ENCODE measurements around the gene NOP14. TPM values are rescaled to one million over a fixed set of nuclear protein-coding genes. Genes with fewer than 3 reads are reported as not detected.
"Not testable (repeated sequence)": the region's sequence is repeated elsewhere in the genome, so short reads cannot be mapped to it uniquely, and the experiment has no call there.

The NOP14 gene
- total and polyA plus RNA-seq, 5 donors = 12.0 to 19.2 (median 17.8) TPM

DNA sequence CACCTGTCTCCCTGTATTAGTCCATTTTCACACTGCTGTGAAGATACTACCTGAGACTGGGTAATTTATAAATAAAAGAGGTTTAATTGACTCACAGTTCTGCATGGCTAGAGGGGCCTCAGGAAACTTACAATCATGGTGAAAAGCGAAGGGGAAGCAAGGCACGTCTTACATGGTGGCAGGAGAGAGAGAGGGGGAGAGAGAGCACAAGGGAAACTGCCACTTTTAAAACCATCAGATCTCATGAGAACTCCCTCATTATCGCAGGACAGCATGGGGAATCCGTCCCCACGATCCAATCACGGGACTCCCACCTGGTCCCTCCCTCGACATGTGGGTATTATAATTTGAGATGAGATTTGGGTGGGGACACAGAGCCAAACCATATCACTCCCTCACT is 20.5 kb upstream of the NOP14 start:
- ATAC-seq; H3K27me3 ChIP-seq (ENCODE audit: control insufficient read depth, insufficient read depth); H3K4me1 ChIP-seq (ENCODE audit: control insufficient read depth, insufficient read depth, low read length); H3K27ac ChIP-seq (ENCODE audit: low read length); H3K4me3 ChIP-seq (ENCODE audit: low read length); DNase-seq; H3K9me3 ChIP-seq (ENCODE audit: control insufficient read depth, low read length); intact Hi-C loops (cut with DNase I): not testable (repeated sequence)
- whole genome bisulfite sequencing = 88% methylated on average over 7 of the region's 7 CpGs

DNA sequence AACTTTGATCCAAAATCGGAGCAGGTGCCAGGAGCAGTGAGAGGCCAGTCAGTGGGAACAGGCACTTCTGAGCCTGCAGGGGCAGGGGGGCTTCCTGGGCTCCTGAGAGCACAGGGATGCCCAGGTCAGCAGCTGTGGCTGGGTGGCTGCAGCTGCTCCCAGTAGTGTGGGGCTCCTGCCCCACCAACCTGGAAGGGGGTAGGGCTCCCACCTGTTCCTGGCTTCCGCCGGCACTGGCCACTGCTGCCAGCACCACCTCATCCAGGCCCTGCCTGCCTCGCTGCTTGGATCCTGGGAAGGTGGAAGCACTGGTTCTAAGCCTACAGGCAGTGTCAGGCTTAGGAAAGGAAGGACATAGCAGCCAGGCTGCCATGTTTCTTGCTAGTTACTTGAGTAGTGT is 18.8 kb upstream of the NOP14 start:
- WGBS = 90% methylated on average over 4 of the region's 4 CpGs
- no peak overlapping the region for H3K27ac ChIP-seq (ENCODE audit: low read length)
- ATAC-seq (peak in 1 of 2 donors; percentile 18), DNase-seq (no peak)
- H3K4me3 ChIP-seq (ENCODE audit: low read length) = no peak overlapping the region
- no peaks in the 10 kb centered on the region for H3K9me3 ChIP-seq (ENCODE audit: control insufficient read depth, low read length)
- no peaks in the 10 kb centered on the region for H3K27me3 ChIP-seq (ENCODE audit: control insufficient read depth, insufficient read depth)
- intact Hi-C loops (cut with DNase I) = no loop called here
- no peaks in the 10 kb centered on the region for H3K4me1 ChIP-seq (ENCODE audit: control insufficient read depth, insufficient read depth, low read length)

DNA sequence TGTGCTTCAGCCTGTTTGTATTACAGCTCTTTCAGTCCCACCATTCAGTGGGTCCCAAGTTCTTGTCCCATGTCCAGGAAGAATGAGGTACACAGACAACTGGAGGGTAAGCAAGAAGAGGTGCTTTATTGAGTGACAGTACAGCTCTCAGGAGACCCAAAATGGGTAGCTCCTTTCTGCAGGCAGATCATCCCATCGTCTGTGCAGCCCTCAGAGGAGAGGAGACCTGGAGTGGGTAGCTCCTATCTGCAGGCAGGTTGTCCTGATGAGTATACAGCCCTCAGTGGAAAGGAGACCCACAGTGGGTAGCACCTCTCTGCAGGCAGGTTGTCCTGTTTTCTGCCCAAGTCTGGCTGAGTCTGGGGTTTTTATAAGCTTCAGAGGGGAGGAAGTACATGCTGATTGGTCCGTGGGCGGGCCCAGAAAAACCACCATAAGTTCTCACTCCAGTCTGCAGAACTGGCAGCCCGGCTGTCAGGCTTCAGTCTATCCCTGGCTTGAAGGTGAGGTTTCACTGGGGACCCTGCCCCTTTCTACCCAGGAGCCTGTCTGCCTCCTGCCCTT is 18.1 kb upstream of the NOP14 start:
- ATAC-seq = peak in 1 of 2 donors; percentile 7
- Histone ChIP-seq H3K4me1 (ENCODE audit: control insufficient read depth, insufficient read depth, low read length) (no peaks in the 10 kb centered on the region), H3K9me3 (ENCODE audit: control insufficient read depth, low read length) (no peaks in the 10 kb centered on the region), H3K27ac (ENCODE audit: low read length) (no peak overlapping the region), H3K4me3 (ENCODE audit: low read length) (no peak overlapping the region), H3K27me3 (ENCODE audit: control insufficient read depth, insufficient read depth) (no peaks in the 10 kb centered on the region)
- intact Hi-C loops (cut with DNase I) = no loop called here
- WGBS = 93% methylated on average over 4 of the region's 4 CpGs
- DNase-seq = no peak

DNA sequence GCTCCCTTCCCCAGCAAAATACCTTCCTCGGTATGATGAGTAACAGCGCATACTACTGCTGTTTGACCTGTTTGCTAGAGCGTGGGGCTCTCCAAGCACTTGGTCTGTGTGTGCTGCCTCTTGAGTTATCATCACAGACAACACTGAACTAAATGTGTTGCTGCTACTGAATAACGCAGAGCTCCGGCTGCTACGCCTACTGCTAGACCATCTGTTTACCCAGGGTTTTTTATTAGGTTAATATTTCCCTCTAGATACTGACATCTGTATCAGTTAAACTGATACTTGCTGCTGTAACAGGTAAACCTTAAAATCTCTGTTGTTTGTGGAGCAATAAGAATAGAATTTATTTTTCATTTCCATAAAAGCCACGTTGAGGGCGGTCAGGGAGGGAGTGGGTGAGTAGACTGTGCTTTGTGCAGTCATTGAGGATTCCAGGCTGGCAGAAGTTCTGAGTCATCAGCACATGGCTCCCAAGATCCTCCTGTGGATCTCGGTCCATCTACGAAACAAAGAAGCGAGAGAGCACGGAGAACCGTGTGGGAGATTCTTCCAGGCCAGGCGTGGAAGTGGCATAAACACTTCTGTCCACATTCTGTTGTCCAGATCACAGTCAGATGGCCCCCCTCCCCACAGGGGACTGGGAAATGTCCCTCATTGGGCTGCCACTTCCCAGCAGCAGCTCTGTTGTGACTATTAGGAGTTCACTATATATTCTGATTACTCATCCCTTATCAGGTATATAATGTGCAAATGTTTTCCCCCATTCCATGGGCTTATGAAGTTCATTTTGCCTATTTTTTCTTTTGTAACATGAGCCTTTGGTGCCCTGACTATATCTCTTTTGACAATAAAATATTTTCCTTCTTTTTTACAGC is 14.2 kb upstream of the NOP14 start:
- Histone ChIP-seq H3K27me3 (ENCODE audit: control insufficient read depth, insufficient read depth) (no peaks in the 10 kb centered on the region), H3K27ac (ENCODE audit: low read length) (no peak overlapping the region), H3K4me3 (ENCODE audit: low read length) (no peak overlapping the region), H3K9me3 (ENCODE audit: control insufficient read depth, low read length) (no peaks in the 10 kb centered on the region), H3K4me1 (ENCODE audit: control insufficient read depth, insufficient read depth, low read length) (no peaks in the 10 kb centered on the region)
- no peak for DNase-seq
- peak in 1 of 2 donors; percentile 39 for ATAC-seq
- 78% methylated on average over 14 of the region's 14 CpGs for WGBS
- intact Hi-C loops (cut with DNase I) = no loop called here

DNA sequence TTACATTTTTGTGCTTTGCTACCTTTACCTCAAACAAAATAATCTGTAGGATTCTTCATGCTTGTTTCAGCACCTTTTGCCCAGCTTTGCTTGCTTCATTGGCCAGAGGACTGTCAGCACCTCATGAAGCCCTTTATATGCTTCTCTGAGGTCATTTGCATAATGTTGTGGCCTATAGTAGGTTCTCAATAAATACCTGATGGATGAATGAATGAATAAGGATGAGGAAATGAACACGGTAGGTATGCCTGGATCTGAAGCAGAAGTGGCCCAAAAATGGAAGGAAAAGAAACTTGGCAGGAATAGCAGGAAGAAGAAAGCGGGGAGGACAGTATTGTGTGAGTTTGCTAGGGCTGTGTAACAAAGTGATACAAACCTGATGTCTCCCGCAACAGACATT is 8.1 kb upstream of the NOP14 start:
- WGBS = 86% methylated on average over 3 of the region's 3 CpGs
- no peaks in the 10 kb centered on the region for H3K27me3 ChIP-seq (ENCODE audit: control insufficient read depth, insufficient read depth)
- no peak for DNase-seq
- ATAC-seq = no peak
- no peaks in the 10 kb centered on the region for H3K4me1 ChIP-seq (ENCODE audit: control insufficient read depth, insufficient read depth, low read length)
- H3K9me3 ChIP-seq (ENCODE audit: control insufficient read depth, low read length) = no peaks in the 10 kb centered on the region
- no peak overlapping the region for H3K4me3 ChIP-seq (ENCODE audit: low read length)
- no peak overlapping the region for H3K27ac ChIP-seq (ENCODE audit: low read length)
- intact Hi-C loops (cut with DNase I) = no loop called here

DNA sequence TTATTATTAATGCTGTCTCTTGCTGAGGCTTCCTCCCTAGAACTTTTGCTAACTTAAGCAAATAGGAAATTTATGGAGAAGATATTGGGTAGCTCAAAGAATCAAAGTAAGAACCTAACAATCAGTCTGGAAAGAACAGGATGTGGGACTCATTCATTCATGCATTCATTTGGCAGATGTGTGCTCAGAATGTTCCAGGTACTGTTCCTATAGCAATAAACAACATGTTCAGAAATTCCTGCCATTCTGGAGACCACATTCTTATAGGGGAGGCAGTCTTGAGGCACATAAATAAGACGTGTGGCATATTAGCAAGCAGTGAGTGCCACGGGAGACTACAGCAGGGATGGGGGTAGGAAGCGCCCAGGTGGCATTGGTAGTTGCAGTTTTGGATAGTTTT is 5.2 kb upstream of the NOP14 start:
- ATAC-seq (no peak), DNase-seq (no peak)
- no peak overlapping the region for H3K27ac ChIP-seq (ENCODE audit: low read length)
- no peak overlapping the region for H3K4me3 ChIP-seq (ENCODE audit: low read length)
- H3K9me3 ChIP-seq (ENCODE audit: control insufficient read depth, low read length) = no peaks in the 10 kb centered on the region
- no peaks in the 10 kb centered on the region for H3K4me1 ChIP-seq (ENCODE audit: control insufficient read depth, insufficient read depth, low read length)
- H3K27me3 ChIP-seq (ENCODE audit: control insufficient read depth, insufficient read depth) = no peaks in the 10 kb centered on the region
- 74% methylated on average over 3 of the region's 3 CpGs for WGBS
- intact Hi-C loops (cut with DNase I) = no loop called here

DNA sequence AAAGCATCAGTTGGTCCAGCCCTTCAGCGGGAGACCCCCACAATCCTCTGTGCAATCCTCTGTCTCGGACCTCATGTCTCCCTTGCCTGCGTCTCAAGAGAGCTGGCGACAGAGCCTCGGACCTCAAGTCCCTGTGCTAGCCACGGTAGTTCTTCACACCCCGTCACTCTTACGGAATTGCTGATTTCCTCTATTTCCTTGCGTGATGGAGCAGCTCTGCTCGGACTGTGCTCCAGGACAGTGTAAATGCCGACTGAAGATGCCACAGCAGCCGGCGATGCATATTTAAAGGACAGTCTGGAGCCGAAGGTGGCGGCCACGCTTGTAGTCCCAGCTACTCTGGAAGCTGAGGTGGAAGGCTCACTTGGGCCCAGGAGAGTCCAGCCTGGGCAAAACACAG is 2.1 kb upstream of the NOP14 start:
- intact Hi-C loops (cut with DNase I) = no loop called here
- 88% methylated on average over 16 of the region's 16 CpGs for WGBS
- H3K27ac ChIP-seq (ENCODE audit: low read length) = no peak overlapping the region
- no peak overlapping the region for H3K4me3 ChIP-seq (ENCODE audit: low read length)
- DNase-seq (no peak), ATAC-seq (no peak)
- no peaks in the 10 kb centered on the region for H3K4me1 ChIP-seq (ENCODE audit: control insufficient read depth, insufficient read depth, low read length)
- H3K27me3 ChIP-seq (ENCODE audit: control insufficient read depth, insufficient read depth) = no peaks in the 10 kb centered on the region
- no peaks in the 10 kb centered on the region for H3K9me3 ChIP-seq (ENCODE audit: control insufficient read depth, low read length)

DNA sequence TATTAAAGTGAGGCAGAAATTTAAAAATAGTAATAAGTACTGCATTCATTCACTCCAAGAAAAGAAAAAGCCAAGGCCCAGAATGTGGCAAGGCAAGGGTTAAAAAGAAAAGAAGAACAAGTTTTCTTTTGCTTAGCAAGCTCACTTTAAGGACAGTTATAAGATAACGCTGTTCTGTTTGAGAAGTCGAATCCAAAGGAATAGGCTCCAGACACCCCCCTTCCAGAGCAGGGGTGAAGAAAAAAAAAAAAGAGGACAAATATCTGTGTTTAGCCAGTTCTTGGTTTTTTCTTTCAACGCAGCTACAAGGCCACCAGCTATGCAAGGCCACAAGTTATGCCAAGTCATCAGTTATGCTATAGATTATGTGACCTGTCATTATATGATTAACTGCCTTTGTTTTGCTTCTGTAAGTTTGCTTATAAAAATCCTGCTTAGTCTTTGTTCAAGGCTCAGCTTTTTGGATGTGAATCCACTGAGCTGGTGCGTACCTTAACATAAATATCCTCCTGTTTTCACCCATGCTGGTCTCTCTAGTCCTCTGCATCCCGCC is 1.6 kb upstream of the NOP14 start:
- Histone ChIP-seq H3K9me3 (ENCODE audit: control insufficient read depth, low read length) (no peaks in the 10 kb centered on the region), H3K27ac (ENCODE audit: low read length) (no peak overlapping the region), H3K27me3 (ENCODE audit: control insufficient read depth, insufficient read depth) (no peaks in the 10 kb centered on the region), H3K4me1 (ENCODE audit: control insufficient read depth, insufficient read depth, low read length) (no peaks in the 10 kb centered on the region), H3K4me3 (ENCODE audit: low read length) (peak overlapping the region; percentile 83)
- ATAC-seq = no peak
- no peak for DNase-seq
- 59% methylated on average over 5 of the region's 5 CpGs for WGBS
- intact Hi-C loops (cut with DNase I) = no loop called here

DNA sequence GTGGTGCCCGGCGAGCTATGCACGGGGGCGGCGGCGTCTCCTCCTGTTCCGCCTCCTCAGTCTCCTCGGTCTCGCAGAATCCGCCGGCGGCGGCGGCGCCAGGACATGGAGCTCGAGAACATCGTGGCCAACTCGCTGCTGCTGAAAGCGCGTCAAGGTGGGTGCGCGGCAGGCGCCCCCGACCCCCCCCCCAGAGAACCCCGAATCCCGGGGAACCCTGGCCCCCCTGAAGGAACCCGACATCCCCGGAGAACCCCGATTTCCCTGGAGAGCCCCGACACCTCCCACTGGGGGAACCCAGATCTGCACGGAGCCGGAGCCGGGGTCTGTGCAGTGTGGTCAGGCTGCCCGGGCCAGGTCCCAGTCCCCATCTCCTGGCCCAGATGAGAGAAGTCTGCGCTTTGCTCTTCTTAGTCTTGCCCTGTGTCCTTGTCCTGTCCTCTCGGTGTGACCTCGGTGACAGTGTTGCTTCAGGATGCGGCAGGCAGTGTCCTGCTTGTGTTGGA is 813 bp upstream of the NOP14 start:
- Histone ChIP-seq H3K4me1 (ENCODE audit: control insufficient read depth, insufficient read depth, low read length) (no peaks in the 10 kb centered on the region), H3K9me3 (ENCODE audit: control insufficient read depth, low read length) (no peaks in the 10 kb centered on the region), H3K4me3 (ENCODE audit: low read length) (peak overlapping the region; percentile 83), H3K27ac (ENCODE audit: low read length) (peak overlapping the region; percentile 61), H3K27me3 (ENCODE audit: control insufficient read depth, insufficient read depth) (no peaks in the 10 kb centered on the region)
- peak in 1 of 3 donors; percentile 89 for DNase-seq
- ATAC-seq = peak; percentile 31 to 75
- WGBS = under 1% methylated on average over 38 of the region's 38 CpGs
- intact Hi-C loops (cut with DNase I) = no loop called here

DNA sequence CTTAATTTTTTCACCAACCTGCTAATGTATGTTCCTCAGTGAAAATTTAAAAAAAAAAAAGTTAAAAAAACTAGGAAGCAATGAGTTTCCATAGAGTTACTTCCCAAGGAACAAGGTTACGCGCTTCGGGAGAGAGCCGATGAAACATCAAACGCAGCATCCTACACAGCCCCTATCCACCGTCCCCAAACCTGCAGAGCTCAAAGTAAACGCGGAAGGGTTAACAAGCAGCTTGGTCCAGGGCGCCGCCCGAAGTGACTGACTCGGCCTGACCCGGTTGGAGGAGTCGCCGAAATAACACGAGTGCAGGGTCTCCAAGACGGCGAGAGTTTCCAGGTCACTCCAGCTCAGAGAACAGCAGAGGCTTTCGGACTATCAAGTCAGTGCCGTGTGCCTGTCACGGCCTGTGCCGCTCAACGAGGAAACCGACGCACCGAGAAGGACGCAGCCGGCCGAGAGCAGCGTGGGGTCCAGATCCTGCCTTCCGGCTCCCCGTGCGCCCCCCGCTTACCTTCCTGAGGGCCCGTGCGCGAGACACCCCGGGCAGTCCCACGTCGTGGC is 512 bp downstream of the NOP14 start:
- peak; percentile 50 to 59 for ATAC-seq

More for the DNA sequence above, 512 bp downstream of the NOP14 start:
- no peaks in the 10 kb centered on the region for H3K9me3 ChIP-seq (ENCODE audit: control insufficient read depth, low read length)
- peaks cover 2% of the 10 kb centered on the region for H3K4me1 ChIP-seq (ENCODE audit: control insufficient read depth, insufficient read depth, low read length)
- H3K27me3 ChIP-seq (ENCODE audit: control insufficient read depth, insufficient read depth) = no peaks in the 10 kb centered on the region
- peak overlapping the region; percentile 83 for H3K4me3 ChIP-seq (ENCODE audit: low read length)
- intact Hi-C loops (cut with DNase I) = no loop called here
- peak overlapping the region; percentile 52 for H3K27ac ChIP-seq (ENCODE audit: low read length)
- DNase-seq = no peak
- WGBS = under 1% methylated on average over 40 of the region's 40 CpGs
